ENCODE measurements around the gene MDK.

DNA sequence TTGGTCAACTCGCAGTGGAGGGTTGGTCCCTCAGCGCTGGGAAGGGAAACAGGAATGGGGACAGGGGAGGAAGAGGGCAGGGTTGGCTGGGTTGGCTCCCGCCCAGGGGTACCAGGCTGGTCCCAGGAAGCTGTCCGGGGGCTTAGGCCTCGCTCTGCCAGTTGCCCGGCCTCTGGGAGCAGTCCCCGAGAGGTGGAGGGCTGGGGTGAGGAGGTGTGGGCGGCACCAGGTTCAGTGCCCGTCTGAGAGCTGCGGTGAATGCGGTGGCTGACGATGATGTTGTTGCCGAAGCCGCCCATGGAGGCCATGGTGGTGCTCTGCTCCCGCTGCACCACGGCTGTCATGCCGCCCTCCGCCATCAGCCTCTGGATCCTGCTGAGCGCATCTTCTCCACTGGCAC, 16.1 kb downstream of the MDK start:
- no peak for TF ChIP-seq EZH2 (IDR thresholded peaks at IDR 0.05)
- no peak for TF ChIP-seq EZH2phosphoT487 (IDR thresholded peaks at IDR 0.05)
